GM12801 (cell line): ENCODE data around the gene ZNF132.

ENCODE experiments used
- TF ChIP-seq, protein P1 (sequence below): IDR thresholded peaks from one replicate; pipeline ENCODE4 v1.5.1; 2011; ENCODE audit warnings: control low read depth; ENCODE audit not compliant: insufficient read length; ENCODE audit errors: extremely low read depth

The ZNF132 gene

GRCh38 chr19:58477871-58478270 lies 37.9 kb upstream of the ZNF132 start:
- TF ChIP-seq, protein P1, sequence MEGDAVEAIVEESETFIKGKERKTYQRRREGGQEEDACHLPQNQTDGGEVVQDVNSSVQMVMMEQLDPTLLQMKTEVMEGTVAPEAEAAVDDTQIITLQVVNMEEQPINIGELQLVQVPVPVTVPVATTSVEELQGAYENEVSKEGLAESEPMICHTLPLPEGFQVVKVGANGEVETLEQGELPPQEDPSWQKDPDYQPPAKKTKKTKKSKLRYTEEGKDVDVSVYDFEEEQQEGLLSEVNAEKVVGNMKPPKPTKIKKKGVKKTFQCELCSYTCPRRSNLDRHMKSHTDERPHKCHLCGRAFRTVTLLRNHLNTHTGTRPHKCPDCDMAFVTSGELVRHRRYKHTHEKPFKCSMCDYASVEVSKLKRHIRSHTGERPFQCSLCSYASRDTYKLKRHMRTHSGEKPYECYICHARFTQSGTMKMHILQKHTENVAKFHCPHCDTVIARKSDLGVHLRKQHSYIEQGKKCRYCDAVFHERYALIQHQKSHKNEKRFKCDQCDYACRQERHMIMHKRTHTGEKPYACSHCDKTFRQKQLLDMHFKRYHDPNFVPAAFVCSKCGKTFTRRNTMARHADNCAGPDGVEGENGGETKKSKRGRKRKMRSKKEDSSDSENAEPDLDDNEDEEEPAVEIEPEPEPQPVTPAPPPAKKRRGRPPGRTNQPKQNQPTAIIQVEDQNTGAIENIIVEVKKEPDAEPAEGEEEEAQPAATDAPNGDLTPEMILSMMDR, result no peak

DNA sequence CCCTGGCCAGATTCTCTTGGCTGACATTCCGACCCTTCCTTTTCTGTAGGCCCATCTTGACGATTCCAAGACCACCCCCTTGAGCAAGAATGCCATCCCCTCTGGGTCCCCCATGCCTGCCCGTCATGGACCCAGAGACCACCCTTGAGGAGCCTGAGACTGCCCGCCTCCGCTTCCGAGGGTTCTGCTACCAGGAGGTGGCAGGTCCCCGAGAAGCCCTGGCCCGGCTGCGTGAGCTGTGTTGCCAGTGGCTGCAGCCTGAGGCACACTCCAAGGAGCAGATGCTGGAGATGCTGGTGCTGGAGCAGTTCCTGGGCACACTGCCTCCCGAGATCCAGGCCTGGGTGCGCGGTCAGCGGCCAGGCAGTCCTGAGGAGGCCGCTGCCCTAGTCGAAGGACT lies 37.2 kb upstream of the ZNF132 start:
- TF ChIP-seq, protein P1, result no peak

DNA sequence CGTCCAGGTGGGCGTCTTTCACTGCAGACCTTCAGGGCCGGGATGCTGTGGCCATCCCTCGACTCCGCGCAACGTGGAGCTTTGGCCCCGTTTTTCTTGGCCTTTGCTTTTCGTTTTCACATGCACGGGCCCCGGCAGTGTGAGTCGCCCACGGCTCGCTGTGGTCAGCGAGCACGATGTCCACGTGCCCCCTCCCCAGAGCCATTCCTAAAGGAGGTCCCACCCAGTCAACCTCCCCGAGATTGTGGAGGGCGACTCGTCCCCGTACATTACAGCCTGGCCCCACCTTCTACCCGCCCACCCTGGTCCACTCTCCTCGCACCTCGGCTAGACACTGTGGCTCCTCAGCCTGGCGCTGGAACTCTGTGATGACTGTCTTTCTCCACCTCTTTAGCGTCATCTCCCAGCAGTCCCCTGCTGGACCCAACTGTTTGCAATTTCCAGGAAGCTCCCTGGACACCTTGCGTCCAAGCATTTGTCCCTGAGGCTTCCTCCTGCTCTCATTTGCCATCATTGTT lies 36.6 kb upstream of the ZNF132 start:
- TF ChIP-seq, protein P1, result no peak

- TF ChIP-seq, protein P1, result no peak
These were observed 36.0 kb upstream of the ZNF132 start, which contains the start of gene ZNF446 for GRCh38 chr19:58475714-58476497. Gene ZNF446, plus strand, starts transcription at chr19:58476352. Its CDS starts 867 bp downstream, at chr19:58477219.

DNA sequence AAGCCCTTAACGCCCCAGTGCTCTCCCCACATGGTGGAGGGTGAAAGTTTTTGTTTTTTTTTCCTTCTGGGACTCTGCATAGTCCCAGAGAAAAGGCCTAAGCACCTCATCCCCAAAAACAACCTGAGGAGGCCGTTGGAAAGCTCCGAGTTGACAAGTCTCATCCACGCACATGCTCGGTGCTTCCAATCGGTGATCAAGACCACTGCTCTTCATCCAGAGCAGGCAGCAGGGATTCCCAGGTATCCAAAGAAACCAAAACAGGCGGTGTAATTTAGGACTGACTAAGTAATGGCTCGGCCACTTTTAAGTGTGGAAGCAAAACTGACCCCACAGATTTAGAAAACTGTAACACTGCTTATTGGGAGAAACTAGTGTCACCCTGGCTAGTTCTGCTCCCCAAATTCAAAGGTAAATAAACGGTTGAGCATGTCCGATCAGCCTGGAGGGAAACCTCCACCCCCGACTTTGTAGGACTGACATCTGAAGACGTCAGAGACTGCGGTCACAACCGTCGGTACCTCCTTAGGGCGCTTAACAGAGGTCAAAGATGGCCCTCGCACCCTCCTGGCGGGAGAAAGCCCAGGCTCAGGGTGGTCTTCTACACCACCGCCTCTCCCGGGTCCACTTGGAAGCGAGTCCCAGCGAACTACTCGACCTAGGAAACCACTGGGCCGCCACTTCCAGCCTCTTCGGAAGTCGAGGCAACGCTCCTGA lies 35.2 kb upstream of the ZNF132 start:
- TF ChIP-seq, protein P1, result no peak

DNA sequence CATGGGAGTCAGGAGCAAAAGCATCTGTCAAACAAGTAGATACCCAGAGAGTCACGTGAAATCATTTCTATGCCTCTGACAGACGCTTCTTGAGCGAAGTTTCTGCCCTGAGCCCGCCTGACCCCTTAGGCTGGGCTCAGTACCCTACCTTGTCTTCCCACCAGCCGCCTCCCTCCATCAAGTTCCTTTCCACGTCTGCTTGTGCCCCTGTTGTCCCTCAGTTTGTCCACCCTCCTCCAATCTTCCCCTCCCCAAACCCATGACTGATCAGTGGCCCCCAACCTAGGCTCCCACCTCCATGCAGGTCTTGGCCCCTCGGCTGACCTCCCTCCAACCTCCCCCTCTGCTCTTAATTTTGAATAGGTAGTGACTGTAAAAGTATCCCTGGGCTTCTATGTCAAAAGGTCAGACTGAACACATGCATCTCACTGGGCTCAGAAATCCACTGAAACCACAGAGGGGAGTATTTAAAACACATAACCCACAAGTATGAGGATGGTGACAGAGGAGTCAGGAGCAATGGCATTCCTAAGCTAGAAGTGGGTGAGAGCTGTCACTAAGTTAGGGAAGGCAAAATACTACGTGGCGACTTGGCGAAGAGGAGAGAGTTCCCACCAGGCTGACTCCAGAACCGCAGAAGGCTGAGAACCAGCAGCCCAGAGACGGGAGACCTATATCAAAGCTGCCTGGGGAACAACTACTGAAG lies 34.5 kb upstream of the ZNF132 start:
- TF ChIP-seq, protein P1, result no peak

- TF ChIP-seq, protein P1, result no peak
These were observed 33.8 kb upstream of the ZNF132 start for GRCh38 chr19:58473775-58474174.
